CD1c-positive myeloid dendritic cell (primary cell): ENCODE measurements around the gene TSPAN31.

Experiments
- DNase-seq: peaks from one replicate; pipeline ENCODE4 v3.0.0-alpha.2; 2016; ENCODE audit errors: extremely low spot score

The TSPAN31 gene

GRCh38 chr12:57722716-57723629, 21.9 kb upstream of the TSPAN31 start:
- no peak for DNase-seq

- no peak for DNase-seq
Observed at GRCh38 chr12:57723630-57723962, 21.2 kb upstream of the TSPAN31 start.

- DNase-seq = no peak
Observed at GRCh38 chr12:57724003-57724935, 20.6 kb upstream of the TSPAN31 start.

GRCh38 chr12:57724936-57725740, 19.7 kb upstream of the TSPAN31 start:
- no peak for DNase-seq

GRCh38 chr12:57725851-57726150, 19.0 kb upstream of the TSPAN31 start:
- no peak for DNase-seq

GRCh38 chr12:57726151-57726883, 18.5 kb upstream of the TSPAN31 start:
- DNase-seq = no peak

GRCh38 chr12:57726884-57727757, 17.7 kb upstream of the TSPAN31 start:
- DNase-seq = no peak

- no peak for DNase-seq
Observed at GRCh38 chr12:57727758-57728395, 17.0 kb upstream of the TSPAN31 start.

- DNase-seq = no peak
Observed at GRCh38 chr12:57729321-57729844, 15.5 kb upstream of the TSPAN31 start.

GRCh38 chr12:57730336-57731067, 14.3 kb upstream of the TSPAN31 start:
- no peak for DNase-seq

- no peak for DNase-seq
Observed at GRCh38 chr12:57731411-57732080, 13.3 kb upstream of the TSPAN31 start.

GRCh38 chr12:57732270-57732669, 12.6 kb upstream of the TSPAN31 start:
- no peak for DNase-seq

GRCh38 chr12:57732726-57733593, 11.9 kb upstream of the TSPAN31 start:
- no peak for DNase-seq

GRCh38 chr12:57733928-57734327, 10.9 kb upstream of the TSPAN31 start:
- DNase-seq = no peak

GRCh38 chr12:57734591-57734990, 10.2 kb upstream of the TSPAN31 start:
- no peak for DNase-seq

- DNase-seq = no peak
Observed at GRCh38 chr12:57735198-57735855, 9.5 kb upstream of the TSPAN31 start.
